ENCODE measurements around the gene DTNBP1. TPM values are rescaled to one million over a fixed set of nuclear protein-coding genes. Genes with fewer than 3 reads are reported as not detected.

DTNBP1 gene
- total and polyA plus RNA-seq, 2 donors (not counting 3 experiments of a cell fraction or from before 2014, with no cell fraction given), result 24.3 to 28.9 TPM

DNA sequence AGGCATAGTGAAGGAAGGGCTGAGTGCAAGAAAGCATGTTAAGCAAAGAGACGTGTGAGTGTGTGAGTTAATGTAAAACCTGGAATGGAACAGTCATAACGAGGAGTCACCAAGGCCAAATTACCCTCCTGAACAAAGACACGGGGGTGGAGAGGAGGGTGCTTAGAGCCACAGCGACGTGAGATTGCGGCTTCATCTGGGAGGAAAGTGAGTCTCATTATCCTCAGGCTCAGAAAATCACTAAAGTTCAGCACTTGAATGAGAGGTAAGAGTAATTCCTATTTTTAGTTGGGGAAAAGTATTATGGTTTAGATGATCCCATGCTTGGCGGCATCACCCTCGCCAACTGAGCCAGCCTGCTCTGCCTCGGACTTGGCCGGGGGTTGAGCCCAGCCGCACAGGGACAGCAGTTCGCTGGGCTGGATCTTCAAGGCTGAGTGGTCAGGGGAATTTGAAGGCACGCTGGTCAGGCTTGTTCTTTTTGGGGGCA is 136.6 kb downstream of the DTNBP1 start:
- Histone ChIP-seq H3K79me2 (ENCODE audit: control insufficient read depth, insufficient read depth, low read length) (no peaks in the 10 kb centered on the region), H3K27ac (ENCODE audit: insufficient read depth, low read depth, low read length) (no peak overlapping the region), H3K9me1 (replicated peaks; ENCODE audit: control insufficient read depth, extremely low read depth, insufficient read depth, low read length) (no peaks in the 10 kb centered on the region), H2AFZ (ENCODE audit: low read depth, low read length) (no peak overlapping the region), H3K27me3 (ENCODE audit: control insufficient read depth in 2 of 2, insufficient read depth in 2 of 2, low read length in 2 of 2) (no peaks in the 10 kb centered on the region), H3K36me3 (ENCODE audit: control insufficient read depth in 2 of 2, extremely low read depth in 1 of 2, insufficient read depth in 2 of 2, low read length in 2 of 2) (peaks cover 5 to 16% of the 10 kb centered on the region in 2 experiments), H3K4me3 (replicated peaks in 1 of 3; ENCODE audit: insufficient read depth in 1 of 3, low read depth in 1 of 3, low read length in 3 of 3) (no peak overlapping the region), H3K4me2 (ENCODE audit: insufficient read depth, low read length) (no peak overlapping the region), H3K9ac (replicated peaks; ENCODE audit: extremely low read depth, insufficient read depth, low read length) (no peak overlapping the region), H3K9me3 (replicated peaks; ENCODE audit: control insufficient read depth, insufficient read depth, low read length) (no peaks in the 10 kb centered on the region), H4K20me1 (replicated peaks; ENCODE audit: control insufficient read depth, extremely low read depth, insufficient read depth, low read length) (no peaks in the 10 kb centered on the region), H3K4me1 (ENCODE audit: control insufficient read depth, extremely low read depth, insufficient read depth, low read length) (no peaks in the 10 kb centered on the region)
- no peak for FAIRE-seq
- dilution Hi-C loops (cut with MboI; ENCODE audit: extremely low pct_ligation_motif_present, low sequenced_read_pairs) (no loop called here), intact Hi-C loops (cut with micrococcal nuclease) (no loop called here)
- DNase-seq (ENCODE audit: low read depth, low spot score), result no peak
- no TSS peak for BruUV-seq (replicated peaks)
- ChIA-PET CTCF (no interaction called here), POLR2A (no interaction called here)
- TF ChIP-seq POLR2AphosphoS5 (IDR thresholded peaks at IDR 0.05; ENCODE audit: insufficient read depth, low read depth, low read length) (no peak), GATA2 (IDR thresholded peaks at IDR 0.05; ENCODE audit: insufficient read depth, insufficient read length, low read depth, low read length) (no peak), MYC (IDR thresholded peaks at IDR 0.05; ENCODE audit: low read depth, low read length) (no peak), FOS (IDR thresholded peaks at IDR 0.05; ENCODE audit: borderline replicate concordance, insufficient read depth, low read length) (no peak), POLR2A (IDR thresholded peaks at IDR 0.05; ENCODE audit: low read depth, low read length) (no peak)
- TF ChIP-seq, protein P1, sequence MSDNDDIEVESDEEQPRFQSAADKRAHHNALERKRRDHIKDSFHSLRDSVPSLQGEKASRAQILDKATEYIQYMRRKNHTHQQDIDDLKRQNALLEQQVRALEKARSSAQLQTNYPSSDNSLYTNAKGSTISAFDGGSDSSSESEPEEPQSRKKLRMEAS (IDR thresholded peaks at IDR 0.05; ENCODE audit: insufficient read depth, insufficient read length), result no peak

DNA sequence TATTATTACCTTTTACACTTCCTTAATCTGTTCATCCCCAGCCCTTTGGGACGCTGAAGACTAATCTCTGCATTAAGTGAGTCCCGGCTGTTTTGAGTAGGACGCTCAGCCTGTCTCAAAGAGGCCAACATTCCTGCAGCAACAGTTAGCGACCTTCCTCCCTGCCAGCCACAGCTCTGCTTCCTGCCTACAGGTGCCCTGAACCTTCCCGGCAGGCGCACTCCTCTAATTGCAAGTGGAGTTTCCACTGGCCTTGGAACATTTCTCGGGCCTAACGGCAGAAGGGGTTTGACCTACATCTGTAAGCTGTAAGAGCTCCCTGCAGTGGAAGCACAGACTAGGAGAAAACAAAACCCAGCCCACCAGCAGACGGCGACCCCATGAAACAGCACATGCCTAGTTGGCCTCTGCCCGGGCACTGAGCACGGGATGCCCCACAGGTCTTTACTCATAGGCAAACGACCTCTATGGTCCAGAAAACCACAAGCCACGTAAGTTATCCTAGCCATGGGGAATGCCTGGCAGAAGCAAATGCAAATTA is 137.9 kb downstream of the DTNBP1 start:
- no peaks in the 10 kb centered on the region for H3K9me3 ChIP-seq (replicated peaks; ENCODE audit: control insufficient read depth, insufficient read depth, low read length)
- H3K27me3 ChIP-seq (ENCODE audit: control insufficient read depth in 2 of 2, insufficient read depth in 2 of 2, low read length in 2 of 2), result no peaks in the 10 kb centered on the region
- H3K9ac ChIP-seq (replicated peaks; ENCODE audit: extremely low read depth, insufficient read depth, low read length), result no peak overlapping the region
- H3K79me2 ChIP-seq (ENCODE audit: control insufficient read depth, insufficient read depth, low read length), result no peaks in the 10 kb centered on the region
- no peak overlapping the region for H3K4me3 ChIP-seq (replicated peaks in 1 of 3; ENCODE audit: insufficient read depth in 1 of 3, low read depth in 1 of 3, low read length in 3 of 3)
- no peak overlapping the region for H3K4me2 ChIP-seq (ENCODE audit: insufficient read depth, low read length)
- no peak for FAIRE-seq
- dilution Hi-C loops (cut with MboI; ENCODE audit: extremely low pct_ligation_motif_present, low sequenced_read_pairs), result no loop called here
- H2AFZ ChIP-seq (ENCODE audit: low read depth, low read length), result no peak overlapping the region
- H3K27ac ChIP-seq (ENCODE audit: insufficient read depth, low read depth, low read length), result no peak overlapping the region
- no peaks in the 10 kb centered on the region for H4K20me1 ChIP-seq (replicated peaks; ENCODE audit: control insufficient read depth, extremely low read depth, insufficient read depth, low read length)
- H3K4me1 ChIP-seq (ENCODE audit: control insufficient read depth, extremely low read depth, insufficient read depth, low read length), result no peaks in the 10 kb centered on the region
- intact Hi-C loops (cut with micrococcal nuclease), result no loop called here
- H3K9me1 ChIP-seq (replicated peaks; ENCODE audit: control insufficient read depth, extremely low read depth, insufficient read depth, low read length), result no peaks in the 10 kb centered on the region
- no TSS peak for BruUV-seq (replicated peaks)
- peaks cover 5 to 16% of the 10 kb centered on the region in 2 experiments for H3K36me3 ChIP-seq (ENCODE audit: control insufficient read depth in 2 of 2, extremely low read depth in 1 of 2, insufficient read depth in 2 of 2, low read length in 2 of 2)
- DNase-seq (ENCODE audit: low read depth, low spot score), result no peak
- TF ChIP-seq, protein P2, sequence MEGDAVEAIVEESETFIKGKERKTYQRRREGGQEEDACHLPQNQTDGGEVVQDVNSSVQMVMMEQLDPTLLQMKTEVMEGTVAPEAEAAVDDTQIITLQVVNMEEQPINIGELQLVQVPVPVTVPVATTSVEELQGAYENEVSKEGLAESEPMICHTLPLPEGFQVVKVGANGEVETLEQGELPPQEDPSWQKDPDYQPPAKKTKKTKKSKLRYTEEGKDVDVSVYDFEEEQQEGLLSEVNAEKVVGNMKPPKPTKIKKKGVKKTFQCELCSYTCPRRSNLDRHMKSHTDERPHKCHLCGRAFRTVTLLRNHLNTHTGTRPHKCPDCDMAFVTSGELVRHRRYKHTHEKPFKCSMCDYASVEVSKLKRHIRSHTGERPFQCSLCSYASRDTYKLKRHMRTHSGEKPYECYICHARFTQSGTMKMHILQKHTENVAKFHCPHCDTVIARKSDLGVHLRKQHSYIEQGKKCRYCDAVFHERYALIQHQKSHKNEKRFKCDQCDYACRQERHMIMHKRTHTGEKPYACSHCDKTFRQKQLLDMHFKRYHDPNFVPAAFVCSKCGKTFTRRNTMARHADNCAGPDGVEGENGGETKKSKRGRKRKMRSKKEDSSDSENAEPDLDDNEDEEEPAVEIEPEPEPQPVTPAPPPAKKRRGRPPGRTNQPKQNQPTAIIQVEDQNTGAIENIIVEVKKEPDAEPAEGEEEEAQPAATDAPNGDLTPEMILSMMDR (IDR thresholded peaks at IDR 0.05; ENCODE audit: extremely low read depth in 1 of 2, insufficient read depth in 1 of 2, low read depth in 1 of 2, low read length in 2 of 2), result no peak
- TF ChIP-seq, protein P1 (IDR thresholded peaks at IDR 0.05; ENCODE audit: insufficient read depth, insufficient read length), result no peak
- TF ChIP-seq POLR2AphosphoS5 (IDR thresholded peaks at IDR 0.05; ENCODE audit: insufficient read depth, low read depth, low read length) (no peak), POLR2A (IDR thresholded peaks at IDR 0.05; ENCODE audit: low read depth, low read length) (no peak), JUN (IDR thresholded peaks at IDR 0.05; ENCODE audit: borderline replicate concordance, insufficient read depth, insufficient read length, low read depth) (no peak), EZH2 (IDR thresholded peaks at IDR 0.05; ENCODE audit: borderline replicate concordance, low read depth, low read length, severe bottlenecking) (no peak), FOS (IDR thresholded peaks at IDR 0.05; ENCODE audit: borderline replicate concordance, insufficient read depth, low read length) (no peak), GATA2 (IDR thresholded peaks at IDR 0.05; ENCODE audit: insufficient read depth, insufficient read length, low read depth, low read length) (no peak), MYC (IDR thresholded peaks at IDR 0.05; ENCODE audit: low read depth, low read length) (no peak)
- POLR2A ChIA-PET, result interaction anchor here (0.6 kb wide), 1 partner anchor 426 kb away, joined by 3 read pairs; no protein-coding TSS in a partner anchor
- CTCF ChIA-PET, result no interaction called here
